Measurements from ENCODE around the gene GLCE. TPM values are rescaled to one million over a fixed set of nuclear protein-coding genes. Genes with fewer than 3 reads are reported as not detected.
"Not testable (repeated sequence)": the region's sequence is repeated elsewhere in the genome, so short reads cannot be mapped to it uniquely, and the experiment has no call there.

The GLCE gene
- polyA plus RNA-seq, 3 donors: 47.5 to 48.7 (median 48.6) TPM

- DNase-seq (ENCODE audit: low read depth in 3 of 3, low spot score in 2 of 3): no peak
Measured at GRCh38 chr15:69158201-69158842, 2.1 kb upstream of the GLCE start.

- no peak for DNase-seq (ENCODE audit: low read depth in 3 of 3, low spot score in 2 of 3)
Measured at GRCh38 chr15:69158843-69159240, 1.6 kb upstream of the GLCE start.

- no peak for DNase-seq (ENCODE audit: low read depth in 3 of 3, low spot score in 2 of 3)
Measured at GRCh38 chr15:69159805-69160140, 662 bp upstream of the GLCE start.

- DNase-seq (ENCODE audit: low read depth in 3 of 3, low spot score in 2 of 3): no peak
Measured at GRCh38 chr15:69161079-69161877, 843 bp downstream of the GLCE start.

- no peak for DNase-seq (ENCODE audit: low read depth in 3 of 3, low spot score in 2 of 3)
Measured at GRCh38 chr15:69161878-69162213, 1.4 kb downstream of the GLCE start.

- DNase-seq (ENCODE audit: low read depth in 3 of 3, low spot score in 2 of 3): no peak
Measured at GRCh38 chr15:69163141-69163669, 2.8 kb downstream of the GLCE start.

GRCh38 chr15:69164807-69165636 is 4.6 kb downstream of the GLCE start:
- no peak for DNase-seq (ENCODE audit: low read depth in 3 of 3, low spot score in 2 of 3)

- no peak for DNase-seq (ENCODE audit: low read depth in 3 of 3, low spot score in 2 of 3)
Measured at GRCh38 chr15:69165637-69166025, 5.2 kb downstream of the GLCE start.

- DNase-seq (ENCODE audit: low read depth in 3 of 3, low spot score in 2 of 3): no peak
Measured at GRCh38 chr15:69167218-69167846, 6.9 kb downstream of the GLCE start.

GRCh38 chr15:69168361-69168760 is 7.9 kb downstream of the GLCE start:
- DNase-seq (ENCODE audit: low read depth in 3 of 3, low spot score in 2 of 3): not testable (repeated sequence)

- not testable (repeated sequence) for DNase-seq (ENCODE audit: low read depth in 3 of 3, low spot score in 2 of 3)
Measured at GRCh38 chr15:69169540-69169939, 9.1 kb downstream of the GLCE start.

GRCh38 chr15:69170597-69170996 is 10.2 kb downstream of the GLCE start:
- no peak for DNase-seq (ENCODE audit: low read depth in 3 of 3, low spot score in 2 of 3)

GRCh38 chr15:69172847-69173246 is 12.4 kb downstream of the GLCE start:
- DNase-seq (ENCODE audit: low read depth in 3 of 3, low spot score in 2 of 3): no peak

GRCh38 chr15:69175536-69175935 is 15.1 kb downstream of the GLCE start:
- DNase-seq (ENCODE audit: low read depth in 3 of 3, low spot score in 2 of 3): no peak

GRCh38 chr15:69181424-69181823 is 21.0 kb downstream of the GLCE start:
- no peak for DNase-seq (ENCODE audit: low read depth in 3 of 3, low spot score in 2 of 3)

GRCh38 chr15:69185216-69185615 is 24.8 kb downstream of the GLCE start:
- DNase-seq (ENCODE audit: low read depth in 3 of 3, low spot score in 2 of 3): no peak

- no peak for DNase-seq (ENCODE audit: low read depth in 3 of 3, low spot score in 2 of 3)
Measured at GRCh38 chr15:69185706-69186105, 25.3 kb downstream of the GLCE start.

GRCh38 chr15:69189157-69189556 is 28.7 kb downstream of the GLCE start:
- DNase-seq (ENCODE audit: low read depth in 3 of 3, low spot score in 2 of 3): no peak

GRCh38 chr15:69190091-69190490 is 29.7 kb downstream of the GLCE start:
- no peak for DNase-seq (ENCODE audit: low read depth in 3 of 3, low spot score in 2 of 3)

GRCh38 chr15:69190504-69190903 is 30.1 kb downstream of the GLCE start:
- DNase-seq (ENCODE audit: low read depth in 3 of 3, low spot score in 2 of 3): no peak
